Activated effector memory CD4-positive, alpha-beta T cell treated with anti-CD3 and anti-CD28 coated beads, Interleukin-2, amount 50 U/mL, for 16 hours (primary cell): ENCODE data around the gene DPP7.

Source experiments
- DNase-seq: peaks from one replicate; pipeline ENCODE4 v3.0.0-alpha.2; 2020

DPP7 gene

DNA sequence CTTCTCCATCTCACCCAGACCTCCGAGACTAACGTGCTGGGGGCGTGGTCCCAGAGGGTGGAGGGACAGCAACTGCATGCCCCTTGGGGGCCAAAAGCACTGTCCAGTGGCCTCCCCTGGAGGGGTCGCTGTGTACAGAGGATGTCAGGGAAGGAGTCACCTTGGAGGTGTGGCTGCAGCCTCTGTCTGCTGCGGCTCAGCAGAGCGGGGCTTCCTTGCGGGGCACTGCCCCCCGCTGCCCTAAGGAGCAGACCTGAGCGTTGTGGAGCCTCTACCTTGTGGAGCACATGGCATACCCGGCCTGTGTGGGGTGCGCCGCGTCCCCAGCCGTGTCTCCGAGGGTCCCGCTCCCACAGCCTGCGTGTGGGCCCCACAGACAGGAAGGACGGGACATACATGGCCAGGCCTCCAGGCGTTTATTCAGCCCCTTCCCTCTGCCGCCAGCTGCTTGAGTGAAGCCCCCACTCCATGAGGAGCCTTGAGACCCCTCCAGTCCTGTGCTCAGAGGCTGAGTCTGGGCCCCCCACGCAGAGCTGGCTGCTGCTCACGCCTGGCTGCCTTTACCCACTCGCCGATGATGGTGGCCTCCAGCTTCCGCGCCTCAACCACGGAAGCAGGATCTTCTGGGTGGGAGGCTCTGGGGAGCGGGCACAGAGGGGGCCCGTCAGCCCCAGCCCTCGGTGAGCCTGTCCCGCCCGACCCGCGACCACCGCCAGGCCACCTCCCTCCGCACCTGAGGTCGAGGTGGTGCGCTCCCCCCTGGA is 4.2 kb downstream of the DPP7 start:
- DNase-seq, result no peak

GRCh38 chr9:137109250-137110146 is 5.0 kb downstream of the DPP7 start:
- DNase-seq, result no peak

GRCh38 chr9:137108608-137109249 is 5.8 kb downstream of the DPP7 start:
- DNase-seq, result no peak

DNA sequence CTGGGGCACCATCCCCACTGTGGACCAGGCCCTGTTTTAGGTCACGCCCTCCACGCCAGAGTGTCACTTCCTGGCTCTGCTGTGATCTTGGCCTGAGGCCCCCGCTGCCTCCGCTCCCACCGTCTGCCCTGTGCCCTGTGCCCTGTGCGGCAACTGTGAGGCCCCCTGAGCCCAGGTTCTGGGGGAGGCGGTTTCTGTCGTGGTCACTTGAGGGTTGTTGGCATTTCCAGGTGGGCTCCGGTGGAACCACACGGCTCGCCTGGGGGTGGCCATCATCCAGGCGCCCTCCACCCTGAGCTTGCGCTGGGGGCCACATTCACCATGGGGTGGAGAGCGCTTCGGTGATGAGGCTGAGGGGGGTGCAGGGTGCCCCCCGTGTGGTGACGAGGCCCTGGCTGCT is 6.6 kb downstream of the DPP7 start:
- no peak for DNase-seq

DNA sequence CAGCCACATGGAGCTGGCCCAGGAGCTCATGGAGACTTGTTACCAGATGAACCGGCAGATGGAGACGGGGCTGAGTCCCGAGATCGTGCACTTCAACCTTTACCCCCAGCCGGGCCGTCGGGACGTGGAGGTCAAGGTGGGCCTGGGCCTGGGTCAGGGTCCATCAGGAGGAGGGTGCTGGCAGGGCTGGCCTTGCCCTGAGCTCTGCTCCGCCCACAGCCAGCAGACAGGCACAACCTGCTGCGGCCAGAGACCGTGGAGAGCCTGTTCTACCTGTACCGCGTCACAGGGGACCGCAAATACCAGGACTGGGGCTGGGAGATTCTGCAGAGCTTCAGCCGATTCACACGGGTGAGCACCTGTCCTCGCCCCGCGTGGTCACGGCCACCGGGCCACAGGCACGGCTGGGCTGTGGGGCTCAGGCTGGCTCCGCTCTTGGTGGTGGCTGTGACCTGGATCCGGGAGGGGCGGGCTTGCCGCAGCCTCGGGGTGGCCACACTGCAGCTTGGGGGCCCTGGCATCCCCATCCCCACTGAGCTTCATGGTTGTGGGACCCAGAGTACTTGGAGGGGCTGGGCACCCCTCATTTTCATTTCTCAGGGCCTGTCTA is 7.1 kb downstream of the DPP7 start:
- DNase-seq, result no peak

- DNase-seq, result no peak
Measured at GRCh38 chr9:137106662-137107250, 7.8 kb downstream of the DPP7 start.

DNA sequence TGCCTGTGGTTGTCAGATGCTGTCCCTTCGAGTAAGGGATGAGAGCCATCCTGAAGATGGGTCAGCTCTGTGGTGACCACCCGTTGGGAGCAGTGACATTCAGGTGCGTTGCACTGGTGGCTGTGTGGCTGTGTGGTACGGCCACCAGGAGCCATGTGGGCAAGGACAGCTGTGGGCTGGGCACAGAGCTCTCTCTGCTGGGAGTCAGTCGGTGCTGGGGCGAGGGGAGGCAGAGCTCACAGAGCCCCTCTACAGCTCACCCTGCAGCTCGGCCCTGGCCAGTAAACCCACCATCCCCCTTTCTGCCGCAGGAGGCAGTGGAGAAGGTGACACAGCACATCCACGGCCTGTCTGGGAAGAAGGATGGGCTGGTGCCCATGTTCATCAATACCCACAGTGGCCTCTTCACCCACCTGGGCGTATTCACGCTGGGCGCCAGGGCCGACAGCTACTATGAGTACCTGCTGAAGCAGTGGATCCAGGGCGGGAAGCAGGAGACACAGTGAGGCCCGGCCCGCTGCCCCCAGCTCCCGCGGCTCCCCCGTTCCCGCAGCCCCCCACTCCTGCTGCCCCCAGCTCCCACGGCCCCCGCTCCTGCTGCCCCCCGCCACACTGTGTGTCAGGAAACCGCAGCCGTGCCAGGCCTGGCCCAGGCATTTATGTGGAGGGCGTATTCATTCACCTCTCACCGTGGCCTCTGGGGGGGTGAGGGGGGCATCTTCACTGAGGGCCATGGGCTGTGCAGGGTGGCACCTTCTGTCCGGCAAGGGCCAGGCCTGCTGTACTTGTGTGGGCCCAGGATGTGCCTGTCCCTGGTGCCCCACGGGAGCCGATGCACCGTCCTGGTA is 8.5 kb downstream of the DPP7 start:
- DNase-seq, result no peak

DNA sequence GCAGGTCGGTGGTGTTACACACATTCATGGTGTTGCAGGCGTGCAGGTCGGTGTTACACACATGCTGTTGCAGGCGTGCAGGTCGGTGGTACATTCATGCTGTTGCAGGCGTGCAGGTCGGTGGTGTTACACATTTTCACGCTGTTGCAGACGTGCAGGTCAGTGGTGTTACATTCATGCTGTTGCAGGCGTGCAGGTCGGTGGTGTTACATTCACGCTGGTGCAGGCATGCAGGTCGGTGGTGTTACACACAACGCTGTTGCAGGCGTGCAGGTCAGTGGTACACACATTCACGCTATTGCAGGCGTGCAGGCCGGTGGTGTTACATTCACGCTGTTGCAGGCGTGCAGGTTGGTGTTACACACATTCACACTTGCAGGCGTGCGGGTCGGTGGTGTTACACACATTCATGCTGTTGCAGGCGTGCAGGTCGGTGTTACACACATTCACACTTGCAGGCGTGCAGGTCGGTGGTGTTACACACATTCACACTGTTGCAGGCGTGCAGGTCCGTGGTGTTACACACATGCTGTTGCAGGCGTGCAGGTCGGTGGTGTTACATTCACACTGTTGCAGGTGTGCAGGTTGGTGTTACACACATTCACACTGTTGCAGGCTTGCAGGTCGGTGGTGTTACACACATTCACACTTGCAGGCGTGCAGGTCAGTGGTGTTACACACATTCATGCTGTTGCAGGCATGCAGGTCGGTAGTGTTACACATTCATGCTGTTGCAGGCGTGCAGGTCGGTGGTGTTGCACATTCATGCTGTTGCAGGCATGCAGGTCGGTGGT is 11.1 kb downstream of the DPP7 start:
- no peak for DNase-seq

- DNase-seq, result no peak
Measured at GRCh38 chr9:137099231-137099630, 15.3 kb downstream of the DPP7 start.

DNA sequence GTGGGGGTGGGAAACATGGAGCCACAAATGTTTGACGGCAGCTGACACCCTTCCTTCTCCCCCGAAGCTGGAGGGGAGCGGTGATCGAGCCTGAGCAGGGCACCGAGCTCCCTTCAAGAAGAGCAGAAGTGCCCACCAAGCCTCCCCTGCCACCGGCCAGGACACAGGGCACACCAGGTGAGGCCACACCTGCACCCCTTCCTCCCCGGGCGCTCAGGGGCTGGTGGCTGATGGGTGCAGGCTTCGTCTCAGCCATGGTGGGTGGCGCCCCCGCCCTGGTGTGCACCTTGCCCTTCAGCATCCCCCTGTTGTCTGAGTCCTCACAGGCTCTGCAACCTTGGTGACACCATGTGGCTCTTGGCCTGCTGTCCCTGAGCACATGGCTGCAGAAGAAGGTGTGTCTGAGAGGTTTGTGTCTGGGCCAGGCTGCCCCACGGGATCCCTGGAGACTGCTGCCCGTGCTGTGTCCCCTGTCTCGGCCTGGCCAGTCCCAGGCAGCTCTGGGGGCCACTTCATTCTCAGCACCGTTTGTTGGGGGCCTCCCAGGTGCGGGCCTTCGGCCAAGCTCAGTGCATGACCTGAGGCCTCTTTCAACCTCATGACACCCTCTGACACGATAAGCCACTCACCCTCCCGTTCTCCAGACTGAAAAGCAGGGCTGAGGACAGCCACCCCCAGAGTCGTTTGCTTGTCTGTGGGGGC is 16.6 kb downstream of the DPP7 start:
- DNase-seq, result no peak

- no peak for DNase-seq
Measured at GRCh38 chr9:137096785-137097546, 17.6 kb downstream of the DPP7 start.

- DNase-seq, result peak; percentile 95
Measured at GRCh38 chr9:137095664-137096517, 18.6 kb downstream of the DPP7 start.

DNA sequence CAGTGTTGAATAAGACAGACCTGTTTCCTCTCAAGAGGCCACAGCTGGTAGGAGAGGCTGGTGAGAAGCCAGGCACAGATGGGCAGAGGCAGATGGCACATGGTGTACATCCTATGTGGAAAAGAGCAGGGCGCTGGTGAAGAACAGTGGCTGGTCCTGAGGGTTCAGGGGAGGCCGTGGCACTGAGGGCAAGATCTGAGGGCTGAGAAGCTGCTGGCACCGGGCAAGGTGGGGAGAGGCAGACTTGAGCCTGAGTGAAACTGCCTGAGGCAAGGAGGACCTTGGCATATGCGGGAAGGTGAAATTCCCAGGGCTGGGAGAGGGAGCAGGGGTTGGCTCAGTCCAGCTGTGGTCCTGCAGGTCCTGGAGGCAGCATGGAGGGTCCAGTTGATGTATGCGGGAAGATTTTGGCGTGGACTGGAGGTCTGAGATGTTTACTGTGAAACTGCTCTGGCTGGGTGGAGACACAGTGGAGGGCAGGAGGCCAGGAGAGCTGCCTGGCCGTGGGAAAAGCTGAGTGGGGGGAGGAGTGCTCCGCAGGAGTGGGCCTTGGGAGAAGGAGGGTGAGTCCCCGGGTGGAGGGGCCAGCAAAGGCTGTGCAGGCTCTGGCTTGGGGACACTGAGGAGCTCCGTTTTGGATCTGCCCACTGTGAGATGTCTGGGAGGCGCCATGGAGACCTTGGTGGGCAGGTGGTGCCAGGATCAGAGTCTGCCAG is 25.1 kb downstream of the DPP7 start:
- no peak for DNase-seq

GRCh38 chr9:137088121-137088520 is 26.4 kb downstream of the DPP7 start:
- DNase-seq, result no peak

DNA sequence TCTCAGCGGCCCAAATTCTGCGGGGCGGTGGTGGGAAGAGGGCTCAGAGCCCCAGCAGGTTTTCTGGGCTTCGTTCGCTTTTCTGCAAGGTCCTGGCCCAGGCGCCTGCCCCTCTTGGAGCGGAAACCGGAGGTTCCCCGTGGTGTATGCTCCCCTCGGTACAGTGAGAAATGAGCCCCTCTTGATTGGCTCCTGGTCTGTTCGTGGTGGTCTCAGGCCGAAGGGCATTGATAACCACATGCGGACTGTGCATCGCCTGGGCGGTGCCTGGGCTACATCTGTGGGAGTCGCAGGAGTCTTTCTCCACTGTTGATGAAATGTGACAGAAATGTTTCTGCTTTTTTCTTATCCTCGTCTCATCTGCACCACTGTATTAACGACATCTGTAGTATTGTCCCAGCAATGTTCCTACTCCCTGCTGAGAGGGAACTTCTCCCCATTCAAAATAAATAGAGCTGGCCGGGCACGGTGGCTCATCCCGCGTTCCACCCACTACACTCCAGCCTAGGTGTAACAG is 27.1 kb downstream of the DPP7 start:
- DNase-seq, result no peak

- peak; percentile 100 for DNase-seq
Measured at GRCh38 chr9:137086531-137087408, 27.8 kb downstream of the DPP7 start, which contains the start of gene MAN1B1. Gene MAN1B1 (plus strand): TSS chr9:137086985. CDS start chr9:137087000, 15 bp downstream.
